ENCODE data around the gene CCDC178.

GRCh38 chr18:33427549-33427948, 13.0 kb downstream of the CCDC178 start:
- no peak for TF ChIP-seq CTCF (conservative IDR thresholded peaks at IDR 0.05)
- no peak for TF ChIP-seq EZH2 (IDR thresholded peaks at IDR 0.05; ENCODE audit: low read depth)

Measured in PC-9 (cell line).